Breast epithelium (tissue), 3 donors: ENCODE results near the gene SIM1.

Experiments used
- POLR2A ChIP-seq: fragments of 450-650 bp; IDR thresholded peaks from one replicate; pipeline ENCODE4 v1.6.1; 2016; ENCODE audit warnings: antibody characterized with exemption, mild to moderate bottlenecking, moderate library complexity
- POLR2AphosphoS5 ChIP-seq, 3 donors: sonication (generic); formaldehyde crosslinking; IDR thresholded peaks; one replicate each; pipeline ENCODE4 v1.6.1; 2017; ENCODE audit warnings: antibody characterized with exemption in 3 of 3
- TF ChIP-seq, protein P1 (sequence below), 3 donors: fragments of 450-650 bp; IDR thresholded peaks; one replicate each; pipeline ENCODE4 v1.5.1; 2016 to 2017; ENCODE audit warnings: antibody characterized with exemption in 3 of 3, mild to moderate bottlenecking in 3 of 3, moderate library complexity in 3 of 3

DNA sequence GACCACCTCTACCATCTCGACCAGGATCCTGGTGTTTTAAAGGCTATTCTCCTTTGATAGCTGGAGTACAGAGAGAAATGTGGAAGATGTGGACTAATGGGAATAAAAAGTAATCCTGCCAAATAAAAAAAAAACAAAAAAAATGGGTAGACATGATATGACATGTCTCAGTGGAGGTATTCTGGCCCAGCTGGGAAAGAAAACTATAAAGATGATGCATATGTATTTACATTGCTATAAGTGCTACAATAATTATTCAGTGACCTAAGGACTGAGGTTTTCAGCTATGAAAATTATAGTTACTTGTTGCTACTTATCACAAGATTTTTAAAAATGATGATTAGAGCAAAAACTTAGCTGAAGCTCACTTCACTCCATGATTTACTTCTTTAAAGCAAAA lies 101.1 kb downstream of the SIM1 start:
- TF ChIP-seq, protein P1, sequence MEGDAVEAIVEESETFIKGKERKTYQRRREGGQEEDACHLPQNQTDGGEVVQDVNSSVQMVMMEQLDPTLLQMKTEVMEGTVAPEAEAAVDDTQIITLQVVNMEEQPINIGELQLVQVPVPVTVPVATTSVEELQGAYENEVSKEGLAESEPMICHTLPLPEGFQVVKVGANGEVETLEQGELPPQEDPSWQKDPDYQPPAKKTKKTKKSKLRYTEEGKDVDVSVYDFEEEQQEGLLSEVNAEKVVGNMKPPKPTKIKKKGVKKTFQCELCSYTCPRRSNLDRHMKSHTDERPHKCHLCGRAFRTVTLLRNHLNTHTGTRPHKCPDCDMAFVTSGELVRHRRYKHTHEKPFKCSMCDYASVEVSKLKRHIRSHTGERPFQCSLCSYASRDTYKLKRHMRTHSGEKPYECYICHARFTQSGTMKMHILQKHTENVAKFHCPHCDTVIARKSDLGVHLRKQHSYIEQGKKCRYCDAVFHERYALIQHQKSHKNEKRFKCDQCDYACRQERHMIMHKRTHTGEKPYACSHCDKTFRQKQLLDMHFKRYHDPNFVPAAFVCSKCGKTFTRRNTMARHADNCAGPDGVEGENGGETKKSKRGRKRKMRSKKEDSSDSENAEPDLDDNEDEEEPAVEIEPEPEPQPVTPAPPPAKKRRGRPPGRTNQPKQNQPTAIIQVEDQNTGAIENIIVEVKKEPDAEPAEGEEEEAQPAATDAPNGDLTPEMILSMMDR (IDR thresholded peaks at IDR 0.05): no peak
- TF ChIP-seq POLR2A (no peak), POLR2AphosphoS5 (IDR thresholded peaks at IDR 0.05) (no peak)
